SH-SY5Y (cell line): ENCODE measurements around the gene DDX4.

ENCODE experiments used
- GATA2 ChIP-seq: IDR thresholded peaks from 2 replicates; pipeline ENCODE4 v1.6.1; 2011; ENCODE audit warnings: mild to moderate bottlenecking, low read depth, low read length
- GATA3 ChIP-seq: IDR thresholded peaks from 2 replicates; pipeline ENCODE4 v1.6.1; 2011; ENCODE audit warnings: low read depth, mild to moderate bottlenecking, low read length, moderate library complexity

DNA sequence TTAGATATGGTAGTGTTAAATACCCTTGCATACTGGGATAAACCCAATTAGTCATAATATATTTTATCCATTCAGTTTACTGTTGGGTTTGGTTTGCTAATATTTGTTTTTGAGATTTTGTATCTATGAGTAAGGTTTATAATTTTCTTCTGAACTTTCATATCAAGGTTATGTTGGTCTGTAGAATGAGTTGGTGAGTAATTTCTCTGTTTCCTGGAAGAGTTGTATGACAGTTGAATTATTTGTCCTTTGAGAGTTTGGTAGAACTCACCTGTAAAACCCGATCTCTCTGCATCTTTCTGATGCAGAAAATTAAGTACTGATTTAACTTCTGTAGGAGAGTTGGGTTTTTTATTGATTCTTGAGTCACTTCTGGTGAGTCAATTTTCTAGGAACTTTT, 20.4 kb downstream of the DDX4 start:
- TF ChIP-seq GATA3 (no peak), GATA2 (no peak)
